Measurements from ENCODE around the gene CACNB2. TPM values are rescaled to one million over a fixed set of nuclear protein-coding genes. Genes with fewer than 3 reads are reported as not detected.

CACNB2 gene
- total RNA-seq, 1 donor = 2.1 TPM

- no peak overlapping the region for H3K4me3 ChIP-seq (ENCODE audit: low read depth, low read length)
- no peak for TF ChIP-seq CTCF (IDR thresholded peaks at IDR 0.05; ENCODE audit: insufficient read depth, low read length)
- DNase-seq (ENCODE audit: low read depth) = no peak
Observed at GRCh38 chr10:18397906-18398305, 257.7 kb downstream of the CACNB2 start.

- H3K4me3 ChIP-seq (ENCODE audit: low read depth, low read length) = no peak overlapping the region
- DNase-seq (ENCODE audit: low read depth) = no peak
- TF ChIP-seq CTCF (IDR thresholded peaks at IDR 0.05; ENCODE audit: insufficient read depth, low read length) = no peak
Observed at GRCh38 chr10:18399158-18399557, 258.9 kb downstream of the CACNB2 start.

GRCh38 chr10:18400201-18400905, 260.1 kb downstream of the CACNB2 start:
- no peak for TF ChIP-seq CTCF (IDR thresholded peaks at IDR 0.05; ENCODE audit: insufficient read depth, low read length)
- peak overlapping the region; percentile 13 for H3K4me3 ChIP-seq (ENCODE audit: low read depth, low read length)
- no peak for DNase-seq (ENCODE audit: low read depth)

GRCh38 chr10:18400906-18401245, 260.7 kb downstream of the CACNB2 start:
- DNase-seq (ENCODE audit: low read depth) = no peak
- TF ChIP-seq CTCF (IDR thresholded peaks at IDR 0.05; ENCODE audit: insufficient read depth, low read length) = no peak
- no peak overlapping the region for H3K4me3 ChIP-seq (ENCODE audit: low read depth, low read length)

GRCh38 chr10:18401416-18402195, 261.4 kb downstream of the CACNB2 start:
- H3K4me3 ChIP-seq (ENCODE audit: low read depth, low read length) = no peak overlapping the region
- no peak for TF ChIP-seq CTCF (IDR thresholded peaks at IDR 0.05; ENCODE audit: insufficient read depth, low read length)
- DNase-seq (ENCODE audit: low read depth) = no peak

- no peak for DNase-seq (ENCODE audit: low read depth)
- no peak for TF ChIP-seq CTCF (IDR thresholded peaks at IDR 0.05; ENCODE audit: insufficient read depth, low read length)
- H3K4me3 ChIP-seq (ENCODE audit: low read depth, low read length) = no peak overlapping the region
Observed at GRCh38 chr10:18402853-18403252, 262.6 kb downstream of the CACNB2 start.

All from fibroblast of the aortic adventitia (primary cell).